NCI-H2107 treated with DMSO at 0.1 percent for 48 hours (cell line): ENCODE data around the gene RNU2-63P.
"Not testable (repeated sequence)": the region's sequence is repeated elsewhere in the genome, so short reads cannot be mapped to it uniquely, and the experiment has no call there.

Experiments
- DNase-seq: peaks from one replicate; lab custom pipeline; 2025; ENCODE audit not compliant: unreplicated experiment; lab: John Stamatoyannopoulos, UW

Gene RNU2-63P

DNA sequence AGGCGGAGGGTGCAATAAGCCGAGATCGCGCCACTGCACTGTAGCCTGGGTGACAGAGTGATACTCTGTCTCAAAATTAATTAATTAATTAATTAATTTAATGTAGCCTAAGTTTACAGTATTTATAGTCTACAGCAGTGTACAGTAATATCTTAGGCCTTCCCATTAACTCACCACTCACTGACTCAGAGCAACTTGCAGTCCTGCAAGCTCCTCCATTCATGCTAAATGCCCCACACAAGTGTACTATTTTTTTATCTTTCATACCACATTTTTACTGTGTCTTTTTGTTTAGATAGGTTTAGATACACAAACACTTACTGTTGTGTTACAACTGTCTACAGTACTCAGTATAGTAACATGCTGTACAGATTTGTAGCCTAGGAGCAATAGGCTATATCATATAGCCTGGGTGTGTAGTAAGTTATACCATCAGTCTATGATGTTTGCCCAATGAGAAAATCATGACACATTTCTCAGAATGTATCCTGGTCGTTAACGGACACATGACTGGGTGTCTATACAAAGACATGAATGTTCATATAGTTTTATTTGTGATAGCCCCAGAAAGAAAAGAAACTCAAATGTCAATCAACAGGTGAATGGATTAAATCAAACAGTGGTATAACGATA, 15.8 kb upstream of the RNU2-63P start:
- no peak for DNase-seq

DNA sequence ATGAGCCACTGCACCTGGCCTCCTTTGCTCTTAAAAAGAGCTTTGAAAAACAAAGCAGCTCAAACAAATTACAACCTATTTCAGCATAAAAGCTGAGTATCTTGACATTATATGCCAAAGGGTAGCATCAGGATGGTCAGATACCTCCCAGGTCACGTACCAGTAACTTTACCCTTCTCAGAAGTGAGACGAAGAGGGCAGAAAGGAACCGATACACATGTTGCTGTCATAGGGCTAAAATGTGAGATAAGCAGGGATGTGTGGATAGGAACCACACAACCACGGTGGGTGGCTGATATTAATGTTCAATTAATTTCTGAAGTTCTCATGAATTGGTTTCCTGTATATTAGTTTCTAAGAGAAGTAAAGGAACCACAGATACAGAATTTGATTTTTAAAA, 12.6 kb upstream of the RNU2-63P start:
- DNase-seq, result no peak

DNA sequence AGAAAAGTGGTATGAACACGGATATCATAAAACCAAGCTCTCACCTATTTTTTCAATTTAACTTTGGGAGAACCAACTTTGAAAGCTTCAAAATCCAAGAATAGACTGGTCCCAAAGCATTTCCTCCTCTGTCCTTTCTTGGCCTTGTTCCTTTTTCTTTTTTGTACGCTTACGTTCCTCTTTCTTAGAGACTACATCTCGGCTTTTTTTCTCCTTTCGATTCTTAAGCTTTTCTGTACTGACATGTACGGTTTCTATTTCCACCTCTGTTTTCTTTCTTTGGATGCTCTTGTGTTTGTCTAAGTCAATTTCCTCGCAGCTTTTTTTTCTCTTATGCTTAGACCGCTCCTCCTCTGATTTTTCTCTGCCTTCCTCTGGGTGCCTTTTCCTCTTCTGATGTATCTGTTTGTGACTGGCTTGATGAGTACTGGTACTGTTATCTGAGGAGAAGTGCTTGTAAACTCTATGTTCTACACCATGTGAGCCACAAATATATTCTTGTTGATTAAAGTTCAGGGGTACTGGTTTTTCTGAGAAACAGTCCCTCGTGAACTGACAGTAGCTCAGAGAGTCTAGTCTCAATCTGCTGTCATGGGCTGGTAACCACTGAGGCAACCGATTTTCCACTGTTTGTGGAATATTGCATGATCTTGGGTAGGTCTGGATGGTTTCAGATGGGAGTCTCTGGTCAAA, 11.5 kb upstream of the RNU2-63P start:
- DNase-seq, result no peak

DNA sequence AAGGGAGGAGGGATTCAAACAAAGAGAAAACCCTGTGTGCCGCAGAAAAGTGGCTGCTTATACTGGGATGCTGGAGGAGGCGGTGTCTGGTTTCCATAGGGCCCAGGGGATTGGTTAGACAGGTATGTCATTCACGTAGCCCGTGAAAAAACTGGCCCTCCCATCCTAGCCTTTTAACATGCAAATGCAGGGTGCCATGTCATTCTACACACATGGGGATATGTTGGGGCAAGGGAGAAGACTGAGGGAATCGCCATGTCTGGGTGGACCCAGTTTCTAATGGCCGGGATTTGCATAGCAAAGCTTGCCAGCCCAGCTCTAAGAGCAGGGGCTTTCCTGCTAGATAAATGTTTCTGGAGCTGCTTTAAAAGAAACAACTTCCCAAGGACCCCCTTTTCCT, 8.2 kb upstream of the RNU2-63P start:
- no peak for DNase-seq

- no peak for DNase-seq
Measured at GRCh38 chr2:88022669-88022921, 6.2 kb upstream of the RNU2-63P start.

GRCh38 chr2:88019985-88020384, 3.6 kb upstream of the RNU2-63P start:
- no peak for DNase-seq

DNA sequence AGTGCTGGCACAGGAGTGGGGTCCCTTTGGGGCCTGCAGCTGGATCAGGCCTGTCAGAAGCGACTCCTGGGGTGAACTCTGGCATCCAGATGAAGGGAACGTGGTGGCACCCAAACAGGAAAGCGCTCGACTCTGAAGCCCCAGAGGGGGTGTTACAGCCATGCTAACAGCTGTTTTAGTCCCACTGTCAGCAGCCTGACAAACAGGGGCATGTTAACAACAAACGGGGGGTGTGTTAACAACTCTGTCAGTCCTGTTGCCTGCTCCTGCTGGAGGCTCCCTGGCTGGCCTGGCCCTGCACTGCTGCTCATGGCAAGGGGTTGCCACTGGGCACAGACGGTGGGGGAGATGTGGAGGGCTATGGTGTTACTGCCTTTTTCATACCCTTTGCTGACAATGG, 2.6 kb upstream of the RNU2-63P start:
- no peak for DNase-seq

DNA sequence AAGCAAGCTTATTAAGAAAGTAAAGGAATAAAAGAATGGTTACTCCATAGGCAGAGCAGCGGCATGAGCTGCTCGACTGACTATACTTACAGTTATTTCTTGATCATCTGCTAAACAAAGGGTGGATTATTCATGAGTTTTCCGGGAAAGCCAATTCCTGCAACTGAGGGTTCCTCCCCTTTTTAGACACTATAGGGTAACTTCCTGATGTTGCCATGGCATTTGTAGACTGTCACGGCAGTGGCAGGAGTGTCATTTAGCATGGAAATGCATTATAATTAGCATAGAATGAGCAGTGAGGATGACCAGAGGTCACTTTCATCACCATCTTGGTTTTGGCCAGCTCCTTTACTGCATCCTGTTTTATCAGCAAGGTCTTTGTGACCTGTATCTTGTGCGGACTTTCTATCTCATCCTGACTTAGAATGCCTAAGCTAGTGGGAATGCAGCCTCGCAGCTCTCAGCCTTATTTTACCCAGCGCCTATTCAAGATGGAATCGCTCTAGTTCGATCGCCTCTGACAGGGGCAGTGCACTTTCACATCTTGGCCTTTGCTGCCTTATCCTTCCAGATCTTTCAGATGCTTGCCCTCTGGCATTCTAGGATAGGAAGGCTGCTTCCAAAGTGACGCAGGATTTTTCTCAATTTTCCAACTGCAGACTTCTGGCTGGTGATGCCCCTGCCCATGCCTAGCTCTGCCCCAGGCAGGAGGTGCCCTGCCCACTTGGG, 1.9 kb upstream of the RNU2-63P start:
- not testable (repeated sequence) for DNase-seq

GRCh38 chr2:88017780-88018038, 1.4 kb upstream of the RNU2-63P start:
- not testable (repeated sequence) for DNase-seq

DNA sequence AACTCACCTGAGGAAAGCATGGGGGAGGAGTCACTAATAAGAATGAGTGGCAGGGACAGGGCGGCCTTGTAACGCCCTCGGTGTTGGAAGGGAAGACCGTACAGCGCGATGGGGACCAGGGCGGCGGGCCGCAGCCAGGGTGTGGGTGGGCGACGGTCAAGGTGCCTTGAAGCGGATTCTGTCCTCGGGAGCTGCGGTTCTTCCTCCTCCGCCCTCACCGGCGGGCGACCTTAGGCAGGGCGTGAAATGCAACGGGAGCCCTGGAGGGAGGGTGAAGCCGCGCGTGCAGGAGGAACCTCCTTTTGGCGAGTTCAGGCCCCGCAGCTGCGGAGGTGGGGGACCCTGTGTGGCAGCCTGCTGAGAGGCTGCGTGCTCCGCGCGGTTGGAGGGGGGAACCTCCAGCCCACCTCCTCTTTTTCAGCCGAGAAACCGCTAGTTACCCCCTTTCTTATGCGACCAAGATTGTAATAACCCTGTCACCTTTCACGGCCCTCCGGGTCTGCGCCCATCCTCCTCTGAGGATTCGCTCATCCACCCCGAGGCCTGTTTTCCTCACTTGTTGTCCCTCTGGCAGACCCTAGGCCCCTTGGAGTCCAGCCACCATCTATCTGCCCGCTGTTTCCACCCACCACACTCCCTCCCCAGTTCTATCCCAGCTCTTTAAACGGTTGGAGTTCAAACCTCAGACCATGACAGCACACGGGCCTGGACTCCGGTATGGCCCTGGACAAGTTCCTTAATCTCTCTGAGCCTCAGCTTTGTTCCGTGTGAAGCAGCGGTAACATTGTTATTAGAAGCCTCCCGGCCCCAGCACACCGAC, 823 bp upstream of the RNU2-63P start:
- DNase-seq, result peak; percentile 80

GRCh38 chr2:88011011-88011410, 5.3 kb downstream of the RNU2-63P start:
- DNase-seq, result no peak

GRCh38 chr2:88010136-88010535, 6.2 kb downstream of the RNU2-63P start:
- DNase-seq, result no peak

GRCh38 chr2:88006912-88007439, 9.4 kb downstream of the RNU2-63P start:
- no peak for DNase-seq

GRCh38 chr2:88005776-88006175, 10.6 kb downstream of the RNU2-63P start:
- no peak for DNase-seq

- no peak for DNase-seq
Measured at GRCh38 chr2:88003074-88003755, 13.1 kb downstream of the RNU2-63P start.

- no peak for DNase-seq
Measured at GRCh38 chr2:88002359-88002707, 14.0 kb downstream of the RNU2-63P start.

DNA sequence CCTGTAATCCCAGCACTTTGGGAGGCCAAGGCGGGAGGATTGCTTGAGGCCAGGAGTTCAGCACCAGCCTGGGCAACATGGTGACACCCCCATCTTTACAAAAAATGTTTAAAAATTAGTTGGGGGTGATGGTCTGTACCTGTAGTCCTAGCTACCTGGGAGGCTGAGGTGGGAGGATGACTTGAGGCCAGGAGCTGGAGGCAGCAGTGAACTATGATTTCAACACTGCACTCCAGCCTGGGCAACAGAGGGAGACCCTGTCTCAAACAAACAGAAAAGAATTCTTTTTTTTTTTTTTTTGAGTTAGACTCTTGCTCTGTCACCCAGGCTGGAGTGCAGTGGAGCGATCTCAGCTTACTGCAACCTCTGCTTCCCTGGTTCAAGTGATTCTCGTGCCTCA, 15.9 kb downstream of the RNU2-63P start:
- DNase-seq, result not testable (repeated sequence)

DNA sequence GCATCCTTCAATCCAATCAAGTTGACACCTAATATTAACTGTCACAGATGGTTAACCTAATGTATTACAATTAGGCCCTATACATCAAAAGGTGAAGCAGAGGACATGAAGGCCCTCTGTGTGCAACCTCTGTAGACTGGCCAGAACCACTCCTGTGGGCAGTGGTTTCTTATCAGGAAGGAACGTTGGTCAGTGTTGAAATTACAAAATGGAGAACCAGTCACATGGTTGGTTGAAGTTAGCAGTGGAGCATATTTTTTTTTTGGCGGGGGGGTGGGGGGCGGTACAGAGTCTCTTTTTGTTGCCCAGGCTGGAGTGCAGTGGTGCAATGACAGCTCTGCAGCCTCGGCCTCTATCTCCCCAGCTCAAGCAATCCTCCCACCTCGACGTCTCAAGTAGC, 19.8 kb downstream of the RNU2-63P start:
- no peak for DNase-seq

- no peak for DNase-seq
Measured at GRCh38 chr2:87995756-87996155, 20.6 kb downstream of the RNU2-63P start.

GRCh38 chr2:87994304-87994850, 22.0 kb downstream of the RNU2-63P start:
- DNase-seq, result not testable (repeated sequence)

DNA sequence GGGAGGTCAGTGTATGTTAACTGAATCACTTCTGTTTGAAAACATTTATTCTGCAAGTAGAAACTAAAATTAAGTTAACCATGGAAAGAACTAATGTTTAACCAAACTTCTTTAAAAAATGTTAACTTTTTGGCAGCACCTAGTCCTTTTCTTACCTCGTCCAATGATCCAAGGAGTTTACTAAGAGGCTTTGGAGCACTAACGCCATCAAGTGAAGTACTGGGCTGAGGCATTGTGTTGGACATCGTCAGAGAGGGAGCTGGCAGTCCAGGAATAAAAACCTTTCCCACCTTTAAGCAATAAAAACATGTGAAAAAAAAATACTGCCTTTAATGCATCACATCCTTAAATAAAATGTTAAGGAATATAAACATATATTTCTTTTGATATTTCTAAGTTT, 23.8 kb downstream of the RNU2-63P start:
- not testable (repeated sequence) for DNase-seq
